Stimulated activated CD4-positive, alpha-beta T cell treated with anti-CD3 and anti-CD28 coated beads, Interleukin-12 subunit alpha, Interleukin-12 subunit beta, amount 100 ng/mL, for 48 hours (primary cell): ENCODE data around the gene HYAL1.
"Not testable (repeated sequence)": the region's sequence is repeated elsewhere in the genome, so short reads cannot be mapped to it uniquely, and the experiment has no call there.

Source experiments
- DNase-seq, 3 donors: peaks; one replicate each; pipeline ENCODE4 v3.0.0-alpha.2; 2020; ENCODE audit warnings: low read depth in 2 of 3, low spot score in 1 of 3

Gene HYAL1

DNA sequence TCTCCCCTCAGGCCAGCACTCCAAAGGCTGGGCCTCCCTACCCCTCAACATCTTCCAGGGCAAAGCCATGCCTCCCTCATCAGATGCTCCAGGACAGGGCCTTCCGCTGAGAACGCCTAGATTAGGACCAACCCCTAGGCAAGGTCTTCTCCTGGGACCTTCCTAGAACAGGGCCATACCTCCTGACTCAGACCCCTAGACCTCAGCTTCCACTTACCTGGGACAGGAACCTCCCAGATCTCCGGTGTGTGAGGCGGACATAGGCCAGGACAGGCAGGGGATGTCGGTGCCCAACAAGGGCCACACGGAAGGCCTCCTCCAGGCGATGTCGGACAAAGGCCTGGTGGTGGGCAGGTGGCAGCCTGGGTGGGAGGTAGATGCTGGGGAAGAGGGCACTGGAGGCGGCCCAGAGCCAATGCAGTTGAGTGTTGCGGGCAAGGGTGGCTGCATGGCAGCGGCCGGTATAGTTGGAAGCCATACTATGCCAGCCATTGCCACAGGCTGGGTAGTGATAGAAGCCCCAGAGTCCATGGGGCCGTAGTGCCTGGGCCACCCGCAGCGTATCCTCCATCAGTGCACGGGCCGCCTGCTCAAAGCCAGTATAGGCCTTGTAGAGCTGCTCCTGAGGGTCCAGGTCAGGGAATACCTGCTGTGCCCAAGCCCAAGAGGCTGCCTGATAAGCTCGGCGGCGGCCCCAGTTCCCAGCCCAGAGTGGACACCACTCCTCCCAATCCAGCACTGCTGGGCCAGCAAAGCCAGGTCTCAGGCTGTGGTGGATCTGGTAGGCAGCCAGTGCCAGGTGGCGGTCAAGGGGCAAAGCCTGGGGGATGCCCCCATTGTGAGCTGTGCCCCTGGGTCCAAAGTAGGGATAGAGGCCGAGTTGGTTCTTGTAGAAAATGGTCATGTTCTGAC, 8.6 kb downstream of the HYAL1 start:
- DNase-seq: no peak

DNA sequence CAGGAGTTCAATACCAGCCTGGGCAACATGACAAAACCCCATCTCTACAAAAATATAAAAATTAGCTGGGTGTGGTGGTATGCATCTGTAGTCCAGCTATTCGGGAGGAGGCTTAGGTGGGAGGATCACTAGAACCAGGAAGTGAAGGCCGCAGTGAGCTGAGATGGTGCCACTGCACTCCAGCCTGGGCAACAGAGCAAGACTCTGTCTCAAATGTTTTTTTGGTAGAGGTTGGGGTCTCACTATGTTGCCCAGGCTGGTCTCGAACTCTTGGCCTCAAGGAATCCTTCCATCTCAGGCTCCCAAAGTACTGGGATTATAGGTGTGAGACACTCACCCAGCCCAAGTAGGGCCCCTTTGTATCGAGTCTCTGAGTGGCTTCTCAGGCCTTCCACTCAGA, 9.3 kb downstream of the HYAL1 start:
- no peak for DNase-seq

DNA sequence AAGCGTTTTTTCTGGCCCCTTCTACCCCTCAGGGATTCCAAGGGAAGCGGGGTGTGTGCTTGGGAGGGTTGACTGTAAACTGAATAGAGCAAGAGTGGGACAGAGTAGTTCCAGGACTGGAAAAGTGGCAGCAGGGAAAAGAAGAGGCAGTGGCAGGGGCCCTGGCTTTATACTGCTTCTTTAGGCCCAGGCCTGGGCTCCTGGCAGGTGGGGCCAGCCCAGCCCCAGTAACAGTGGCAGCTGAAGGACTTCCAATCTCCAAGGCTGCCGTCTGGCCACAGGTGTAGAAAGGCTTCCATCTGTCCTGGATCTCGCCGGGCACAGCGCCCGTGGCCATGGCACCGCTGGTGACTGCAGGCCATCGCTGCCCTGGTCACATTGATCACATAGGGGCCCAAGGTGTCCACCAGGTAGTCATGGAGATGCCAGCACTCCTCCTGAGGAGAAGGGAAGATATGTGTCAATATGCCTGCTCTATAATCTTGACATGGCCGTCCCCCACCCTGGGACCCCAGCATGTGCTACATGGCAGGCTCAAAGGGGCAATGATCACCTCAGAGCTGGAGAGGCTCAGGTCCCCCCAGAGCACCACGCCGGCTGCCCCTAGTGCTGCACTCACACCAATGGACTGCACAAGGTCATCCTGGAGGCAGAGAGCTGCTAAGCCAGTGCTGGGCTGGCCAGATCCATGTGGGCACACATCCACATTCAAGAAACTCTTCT, 10.1 kb downstream of the HYAL1 start:
- DNase-seq: no peak

DNA sequence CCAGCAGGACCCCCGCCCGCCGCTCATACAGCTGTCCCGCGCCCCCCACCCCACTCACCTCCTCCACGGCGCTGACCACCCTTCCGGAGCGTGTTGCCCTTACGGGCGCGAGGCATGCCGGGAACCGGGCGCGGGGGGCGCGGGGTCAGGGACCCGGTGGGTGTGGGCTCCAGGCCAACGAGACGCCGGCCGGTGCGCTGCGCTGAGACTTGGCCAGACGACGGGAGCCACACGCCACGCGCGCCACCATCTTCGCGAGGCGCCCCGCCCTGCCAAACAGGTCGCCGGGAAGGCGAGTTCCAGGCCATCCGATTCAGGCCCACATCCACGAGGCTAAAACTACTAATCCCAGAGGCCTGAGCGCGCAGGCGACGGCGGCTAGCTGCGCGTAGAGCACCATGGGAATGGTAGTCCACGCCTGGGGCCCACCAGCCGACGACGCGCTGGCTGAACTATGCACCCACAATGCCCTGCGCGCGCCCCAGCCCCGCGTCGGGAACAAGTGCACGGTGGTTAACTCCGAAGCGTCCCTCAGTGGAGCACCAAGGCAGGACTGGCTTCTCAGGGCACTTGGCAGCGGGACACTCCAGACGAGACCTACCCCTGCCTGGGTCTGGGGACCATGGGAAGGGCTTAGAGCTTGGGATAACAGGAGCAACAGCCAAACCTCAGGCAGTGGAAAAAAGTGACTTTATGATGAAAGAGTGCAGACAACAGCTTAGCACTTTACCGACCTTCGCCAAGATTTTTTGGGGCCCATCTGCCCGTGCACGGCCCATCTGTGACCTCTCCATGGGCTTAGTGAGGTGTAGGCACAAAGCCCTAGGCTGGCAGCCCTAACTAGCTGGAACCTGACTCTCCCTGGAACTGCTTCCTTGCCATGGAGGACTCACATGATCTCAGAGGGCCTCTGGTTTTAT, 11.0 kb downstream of the HYAL1 start, which contains the start of gene IFRD2:
TSS of gene IFRD2 (minus strand) at position 271 of the 920 bp plus-strand sequence. CDS start at position 116, 155 bp downstream.
- DNase-seq: peak; percentile 87 to 93 (median 92)

DNA sequence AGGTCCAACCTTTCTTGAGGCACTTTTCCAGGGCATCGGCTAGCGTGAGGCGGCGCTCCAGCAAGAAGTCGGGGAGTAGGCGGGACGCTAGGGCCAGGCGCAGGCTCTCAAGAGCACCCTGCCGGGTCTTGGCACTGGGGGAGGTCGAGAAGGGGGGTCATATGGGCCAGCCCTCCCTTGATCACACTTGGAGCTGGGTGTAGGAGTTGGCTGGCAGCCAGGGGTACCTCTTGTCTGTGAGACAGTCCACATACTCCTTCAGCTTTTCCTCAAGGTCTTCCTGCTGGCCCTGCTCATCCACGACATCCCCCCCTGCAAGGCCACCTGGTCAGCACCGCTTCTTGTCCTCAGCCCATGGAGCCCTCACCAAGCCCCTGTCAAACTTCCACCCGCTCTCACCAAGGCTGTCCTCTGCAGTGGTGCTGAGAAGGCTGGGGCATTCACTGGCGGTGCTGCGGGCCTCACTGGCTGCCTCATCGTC, 13.2 kb downstream of the HYAL1 start:
- no peak for DNase-seq

DNA sequence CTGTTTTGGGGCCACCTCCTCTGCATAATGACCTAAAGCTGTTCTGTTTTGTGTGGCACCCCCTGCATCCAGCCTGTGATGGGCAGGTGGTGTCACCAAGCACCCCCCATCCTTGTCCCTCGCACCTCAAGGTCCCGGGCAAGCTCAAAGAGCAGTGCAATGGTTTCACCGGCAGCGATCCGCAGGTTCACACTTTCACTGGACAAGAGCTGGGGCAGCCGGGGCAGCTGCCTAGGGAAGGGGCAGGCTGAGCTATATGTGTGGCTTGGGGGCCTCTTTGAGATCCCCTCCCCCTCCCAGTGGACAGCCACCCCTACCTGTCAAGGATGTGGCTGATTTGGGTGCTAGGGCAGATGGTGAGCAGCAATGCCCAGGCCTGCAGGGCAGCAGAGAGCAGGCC, 14.2 kb downstream of the HYAL1 start:
- no peak for DNase-seq

DNA sequence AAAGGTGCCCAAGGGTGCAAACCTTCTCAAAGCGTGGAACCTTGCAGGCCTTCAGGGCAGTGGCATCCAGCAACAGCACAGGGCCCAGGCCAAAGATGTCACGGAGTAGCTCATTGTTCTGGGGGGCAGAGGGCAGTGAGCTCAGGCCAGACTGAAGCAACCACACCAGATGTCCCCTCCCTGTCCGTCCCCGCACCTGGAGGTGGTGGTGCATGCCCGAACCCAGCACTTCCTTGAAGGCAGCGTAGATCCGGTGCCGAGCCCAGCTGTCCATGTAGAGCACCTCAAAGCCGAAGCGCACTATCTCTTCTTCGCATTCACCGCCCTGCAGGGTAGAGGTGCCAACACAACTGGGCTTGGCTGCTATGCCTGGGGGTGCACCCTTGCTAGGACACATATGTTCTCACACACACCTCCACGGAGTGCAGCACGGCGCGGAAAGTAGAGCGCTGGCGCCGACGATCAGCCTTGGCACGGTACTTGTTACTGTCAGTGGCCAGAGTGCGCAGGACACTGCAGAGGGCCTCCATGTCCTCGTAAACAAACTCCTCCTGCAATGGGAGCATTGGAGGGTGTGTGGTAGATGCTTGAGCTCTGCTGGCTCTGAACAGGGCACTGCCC, 14.9 kb downstream of the HYAL1 start:
- DNase-seq: no peak

DNA sequence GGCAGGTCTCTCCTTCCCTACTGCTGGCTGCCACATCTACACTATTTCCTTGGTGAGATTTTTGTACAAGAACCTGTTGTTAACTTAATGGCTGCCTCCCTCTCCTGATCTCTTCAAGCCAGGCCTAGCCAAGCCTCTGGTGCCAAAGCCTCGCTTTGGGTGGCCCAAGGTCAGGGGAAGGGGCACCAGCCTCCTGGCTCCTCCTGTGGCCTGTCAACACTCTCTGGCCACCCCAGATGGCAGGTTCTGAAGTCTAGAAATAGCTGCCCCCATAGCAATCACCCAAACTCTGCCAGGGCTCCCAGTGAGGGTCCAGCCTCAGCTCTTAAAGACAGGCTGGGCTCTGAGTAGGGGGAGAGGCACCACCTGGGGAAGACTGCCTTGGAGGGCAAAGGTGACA, 16.1 kb downstream of the HYAL1 start:
- DNase-seq: no peak

DNA sequence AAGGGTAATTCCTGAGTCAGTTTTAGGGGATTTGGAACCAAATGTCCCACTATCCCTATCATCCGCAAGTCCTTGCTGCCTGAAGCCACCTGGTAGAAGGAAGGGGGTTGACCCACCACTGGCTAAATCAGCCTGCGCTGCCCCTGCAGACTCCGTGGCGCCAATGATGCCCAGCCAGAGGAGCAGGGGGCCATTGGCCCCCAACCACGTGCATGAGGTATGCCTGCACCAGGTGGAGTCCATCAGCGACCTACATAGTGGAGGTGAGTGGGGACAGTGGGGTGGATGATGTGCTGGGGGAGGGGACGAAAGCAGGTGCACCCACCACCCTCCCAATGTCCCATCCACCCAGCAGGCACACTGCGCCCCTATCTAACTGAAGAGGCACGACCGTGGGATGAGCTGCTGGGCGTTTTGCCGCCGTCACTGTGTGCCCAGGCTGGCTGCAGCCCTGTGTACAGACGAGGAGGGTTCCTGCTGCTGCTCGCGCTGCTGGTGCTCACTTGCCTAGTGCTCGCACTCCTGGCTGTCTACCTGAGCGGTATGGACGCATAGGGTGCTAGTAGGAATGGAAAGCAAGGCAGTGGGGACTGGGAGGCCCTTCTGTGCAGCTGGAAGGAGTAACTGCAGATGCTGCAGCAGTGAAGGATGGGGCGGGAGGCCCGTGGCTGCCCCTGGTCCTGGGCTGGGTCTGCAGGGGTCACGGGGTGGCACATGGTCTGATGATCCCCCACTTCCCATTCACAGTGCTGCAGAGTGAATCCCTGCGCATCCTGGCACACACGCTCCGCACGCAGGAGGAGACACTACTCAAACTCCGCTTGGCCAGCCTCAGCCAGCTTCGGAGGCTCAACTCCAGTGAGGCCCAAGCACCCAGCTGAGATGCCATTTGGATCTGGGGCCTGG, 16.8 kb downstream of the HYAL1 start:
- no peak for DNase-seq

DNA sequence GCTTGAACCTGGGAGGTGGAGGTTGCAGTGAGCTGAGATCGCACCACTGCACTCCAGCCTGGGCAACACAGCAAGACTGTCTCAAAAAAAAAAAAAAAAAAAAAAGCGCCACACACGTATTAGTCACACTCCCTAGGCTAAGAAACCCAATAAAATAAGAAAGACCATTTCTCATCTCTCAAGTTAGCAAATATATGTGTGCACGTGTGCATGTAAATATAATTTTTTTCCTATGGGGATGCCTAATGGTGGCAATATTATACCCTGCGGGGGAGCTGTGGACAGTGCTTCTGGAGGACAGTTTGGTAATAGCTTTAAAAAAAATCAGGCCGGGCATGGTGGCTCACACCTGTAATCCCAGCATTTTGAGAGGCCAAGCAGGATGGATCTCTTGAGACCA, 19.3 kb downstream of the HYAL1 start:
- DNase-seq: not testable (repeated sequence)

DNA sequence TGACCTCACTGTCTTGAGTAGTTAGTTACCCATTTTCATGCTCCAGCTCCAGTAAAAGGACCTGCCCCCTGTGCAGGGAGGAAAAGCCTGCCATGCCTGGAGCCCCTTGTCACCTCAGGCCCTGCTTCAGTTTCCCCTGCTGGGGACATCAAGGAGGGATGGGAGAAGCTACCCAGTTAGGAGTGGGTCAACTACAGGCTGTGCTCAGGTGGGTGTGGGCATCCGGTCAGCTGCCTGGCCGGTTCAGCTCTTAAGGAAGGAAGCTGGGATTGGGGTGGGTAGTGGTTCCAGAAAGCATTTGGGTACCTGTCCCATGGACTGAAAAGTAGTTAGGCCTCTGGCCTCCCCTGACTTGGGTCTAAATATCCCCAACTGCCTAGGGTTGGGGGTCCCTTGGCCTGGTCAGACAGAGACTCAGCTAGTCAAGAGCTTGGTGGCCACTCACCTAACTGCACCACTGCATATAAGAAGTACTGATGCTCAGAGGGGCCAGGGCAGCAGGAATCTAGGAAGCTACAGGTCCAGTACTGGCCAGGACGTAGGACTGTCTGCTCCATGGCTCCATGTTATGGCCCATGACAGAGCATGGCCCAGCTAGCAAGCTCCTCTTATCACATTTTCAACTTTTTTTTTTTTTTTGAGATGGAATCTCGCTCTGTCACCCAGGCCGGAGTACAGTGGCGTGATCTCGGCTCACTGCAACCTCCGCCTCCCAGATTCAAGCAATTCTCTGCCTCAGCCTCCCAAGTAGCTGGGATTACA, 23.9 kb downstream of the HYAL1 start:
- DNase-seq: no peak

DNA sequence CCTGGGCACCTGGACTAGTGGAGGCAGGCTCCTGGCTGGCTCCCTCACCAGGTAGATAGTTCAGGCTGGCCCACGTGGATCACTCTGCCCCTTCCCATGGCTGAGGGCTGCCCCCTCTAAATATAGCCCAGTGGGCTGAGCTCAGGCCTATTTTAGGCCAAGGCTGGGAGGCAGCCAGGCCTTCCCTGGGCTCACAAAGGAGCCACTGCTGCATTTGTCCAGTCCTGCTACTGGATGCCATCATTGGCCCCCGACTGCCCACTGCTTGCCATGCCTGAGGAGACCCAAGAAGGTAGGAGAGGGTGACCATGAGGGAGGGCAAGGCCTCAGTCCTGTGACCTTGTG, 24.5 kb downstream of the HYAL1 start, which contains the start of gene LSMEM2:
TSS of gene LSMEM2 (plus strand) at position 208 of the 345 bp plus-strand sequence. CDS start at position 235, 27 bp downstream.
- DNase-seq: no peak

DNA sequence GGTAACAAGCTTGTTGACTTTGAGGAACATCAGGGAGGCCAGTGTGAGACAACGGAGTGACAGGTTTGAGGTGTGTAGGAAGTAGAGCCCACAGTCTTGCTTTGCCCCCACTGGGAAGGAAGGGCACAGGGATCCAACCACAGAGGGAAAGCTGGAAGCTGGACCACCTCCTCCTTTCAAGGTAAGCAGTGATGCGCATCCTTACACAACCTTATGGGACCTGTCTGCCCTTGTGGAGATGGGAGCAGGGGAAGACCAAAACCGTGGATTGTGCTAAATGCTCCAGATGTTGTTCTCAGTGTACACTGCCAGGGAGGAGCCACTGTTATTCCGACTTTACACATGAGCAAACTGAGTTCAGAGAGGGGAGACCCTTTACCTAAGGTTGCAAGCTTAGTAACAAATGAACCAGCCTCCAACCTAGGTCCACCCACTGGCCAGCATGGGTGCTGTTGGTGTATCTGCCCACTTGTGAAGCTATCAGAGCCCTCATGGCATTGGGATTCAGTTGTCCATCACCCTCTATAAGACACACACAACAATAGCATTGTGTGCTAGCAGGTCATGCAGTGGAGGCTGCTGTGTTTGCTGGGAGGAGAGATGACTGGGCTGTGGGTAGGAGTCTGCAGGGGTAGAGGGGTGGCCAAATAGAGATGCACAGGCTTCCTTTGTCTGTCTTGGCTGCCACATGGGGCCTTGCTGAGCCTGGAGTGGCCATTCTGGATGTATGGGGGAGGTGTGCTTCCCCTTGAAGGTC, 25.1 kb downstream of the HYAL1 start:
- no peak for DNase-seq

DNA sequence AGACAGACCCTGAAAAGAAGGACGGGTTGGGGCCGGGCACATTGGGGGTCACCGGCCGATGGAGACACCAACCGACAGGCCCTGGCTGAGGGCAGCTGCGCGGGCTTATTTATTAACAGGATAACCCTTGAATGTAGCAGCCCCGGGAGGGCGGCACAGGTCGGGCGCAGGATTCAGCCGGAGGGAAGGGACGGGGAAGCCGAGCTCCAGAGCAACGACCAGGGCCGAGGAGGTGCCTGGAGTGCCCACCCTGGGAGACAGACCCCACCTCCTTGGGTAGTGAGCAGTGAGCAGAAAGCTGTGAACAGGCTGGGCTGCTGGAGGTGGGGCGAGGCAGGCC, 26.6 kb downstream of the HYAL1 start:
- DNase-seq: no peak

DNA sequence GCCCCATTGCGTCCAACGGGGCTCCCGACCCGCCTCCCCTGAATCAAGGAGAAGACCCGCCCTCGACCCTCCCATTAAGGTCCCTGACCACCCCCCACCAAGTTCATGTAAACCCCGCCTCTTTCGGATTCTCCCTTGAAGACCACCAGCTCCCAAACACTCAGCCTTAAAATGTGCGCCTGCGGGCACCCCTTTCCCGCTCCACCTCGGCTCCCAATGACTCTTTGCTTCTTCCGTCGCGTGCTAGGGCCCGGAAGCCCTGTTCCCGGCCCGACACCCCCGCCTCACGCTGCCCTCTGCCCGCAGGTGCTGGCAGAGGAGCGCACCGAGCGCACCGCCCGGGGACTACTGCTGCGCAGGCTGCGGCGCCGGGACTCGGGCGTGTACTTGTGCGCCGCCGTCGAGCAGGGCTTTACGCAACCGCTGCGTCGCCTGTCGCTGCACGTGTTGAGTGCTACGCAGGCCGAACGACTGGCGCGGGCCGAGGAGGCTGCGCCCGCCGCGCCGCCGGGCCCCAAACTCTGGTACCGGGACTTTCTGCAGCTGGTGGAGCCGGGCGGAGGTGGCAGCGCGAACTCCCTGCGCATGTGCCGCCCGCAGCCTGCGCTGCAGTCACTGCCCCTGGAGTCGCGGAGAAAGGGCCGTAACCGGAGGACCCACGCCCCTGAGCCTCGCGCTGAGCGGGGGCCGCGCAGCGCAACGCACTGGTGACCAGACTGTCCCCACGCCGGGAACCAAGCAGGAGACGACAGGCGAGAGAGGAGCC, 27.2 kb downstream of the HYAL1 start:
- no peak for DNase-seq

DNA sequence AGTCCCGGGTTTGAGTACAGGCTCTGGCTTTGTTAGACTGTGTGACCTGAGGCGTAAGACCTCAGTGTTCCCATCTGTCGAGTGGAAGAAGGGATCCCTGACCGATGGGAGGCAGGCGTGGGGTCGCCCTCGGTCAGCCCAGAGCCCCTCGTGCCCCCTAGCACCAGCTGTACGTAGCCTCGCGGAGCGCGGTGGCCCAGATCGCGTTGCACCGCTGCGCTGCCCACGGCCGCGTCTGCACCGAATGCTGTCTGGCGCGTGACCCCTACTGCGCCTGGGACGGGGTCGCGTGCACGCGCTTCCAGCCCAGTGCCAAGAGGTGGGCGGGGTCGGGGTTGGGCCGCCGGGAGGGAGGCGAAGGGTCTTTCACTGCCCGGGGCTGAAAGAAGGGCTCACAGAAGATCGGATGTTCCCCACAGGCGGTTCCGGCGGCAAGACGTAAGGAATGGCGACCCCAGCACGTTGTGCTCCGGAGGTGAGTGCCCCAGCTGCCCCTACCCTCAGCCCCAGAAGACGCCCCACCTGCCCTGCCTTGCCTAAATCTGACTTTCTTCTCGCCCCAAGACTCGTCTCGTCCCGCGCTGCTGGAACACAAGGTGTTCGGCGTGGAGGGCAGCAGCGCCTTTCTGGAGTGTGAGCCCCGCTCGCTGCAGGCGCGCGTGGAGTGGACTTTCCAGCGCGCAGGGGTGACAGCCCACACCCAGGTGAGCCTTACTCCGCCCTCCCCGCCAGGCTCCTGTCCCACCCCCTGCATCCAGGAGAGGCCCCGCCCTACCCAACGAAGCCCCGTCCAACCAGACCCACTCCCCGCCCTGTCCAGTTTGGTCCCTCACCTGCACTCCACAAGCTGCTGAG, 28.0 kb downstream of the HYAL1 start:
- DNase-seq: no peak
